ENCODE results near the gene PITPNM1.

DNA sequence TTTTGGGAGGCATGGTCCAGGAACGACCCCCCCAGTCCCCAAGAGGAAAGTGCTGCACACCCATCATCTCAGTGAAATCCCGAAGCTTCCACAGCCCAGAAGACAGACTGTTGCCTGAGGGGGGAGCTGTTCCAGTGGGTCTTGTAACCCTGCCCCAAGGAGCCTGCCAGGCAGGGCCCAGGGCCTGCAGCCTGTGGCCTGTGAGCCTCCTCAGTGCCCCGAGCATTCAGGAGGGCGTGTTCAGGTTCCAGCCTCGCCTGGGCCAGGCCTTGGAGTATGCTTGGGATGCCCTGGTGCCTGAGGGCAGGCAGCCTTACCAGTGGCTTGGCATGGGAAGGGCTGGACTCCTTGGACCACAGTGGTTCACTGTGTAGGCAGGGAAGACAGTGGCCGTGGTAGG, 36.0 kb upstream of the PITPNM1 start:
- TF ChIP-seq POLR2A (IDR thresholded peaks at IDR 0.05), result no peak
- TF ChIP-seq, protein P1, sequence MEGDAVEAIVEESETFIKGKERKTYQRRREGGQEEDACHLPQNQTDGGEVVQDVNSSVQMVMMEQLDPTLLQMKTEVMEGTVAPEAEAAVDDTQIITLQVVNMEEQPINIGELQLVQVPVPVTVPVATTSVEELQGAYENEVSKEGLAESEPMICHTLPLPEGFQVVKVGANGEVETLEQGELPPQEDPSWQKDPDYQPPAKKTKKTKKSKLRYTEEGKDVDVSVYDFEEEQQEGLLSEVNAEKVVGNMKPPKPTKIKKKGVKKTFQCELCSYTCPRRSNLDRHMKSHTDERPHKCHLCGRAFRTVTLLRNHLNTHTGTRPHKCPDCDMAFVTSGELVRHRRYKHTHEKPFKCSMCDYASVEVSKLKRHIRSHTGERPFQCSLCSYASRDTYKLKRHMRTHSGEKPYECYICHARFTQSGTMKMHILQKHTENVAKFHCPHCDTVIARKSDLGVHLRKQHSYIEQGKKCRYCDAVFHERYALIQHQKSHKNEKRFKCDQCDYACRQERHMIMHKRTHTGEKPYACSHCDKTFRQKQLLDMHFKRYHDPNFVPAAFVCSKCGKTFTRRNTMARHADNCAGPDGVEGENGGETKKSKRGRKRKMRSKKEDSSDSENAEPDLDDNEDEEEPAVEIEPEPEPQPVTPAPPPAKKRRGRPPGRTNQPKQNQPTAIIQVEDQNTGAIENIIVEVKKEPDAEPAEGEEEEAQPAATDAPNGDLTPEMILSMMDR (IDR thresholded peaks at IDR 0.05 in 4 of 5, conservative IDR thresholded peaks at IDR 0.05 in 1 of 5), result no peak
